Measurements from ENCODE around the gene SOX10. TPM values are rescaled to one million over a fixed set of nuclear protein-coding genes. Genes with fewer than 3 reads are reported as not detected.

SOX10 gene
- total RNA-seq, 1 donor from 2014 or later, result 5.9 TPM

- H3K27me3 Mint-ChIP-seq, result no peaks in the 10 kb centered on the region
- H3K27ac Mint-ChIP-seq, result no peak overlapping the region
- H3K4me1 Mint-ChIP-seq (ENCODE audit: unreplicated experiment), result peaks cover 12% of the 10 kb centered on the region
- TF ChIP-seq, protein P1, sequence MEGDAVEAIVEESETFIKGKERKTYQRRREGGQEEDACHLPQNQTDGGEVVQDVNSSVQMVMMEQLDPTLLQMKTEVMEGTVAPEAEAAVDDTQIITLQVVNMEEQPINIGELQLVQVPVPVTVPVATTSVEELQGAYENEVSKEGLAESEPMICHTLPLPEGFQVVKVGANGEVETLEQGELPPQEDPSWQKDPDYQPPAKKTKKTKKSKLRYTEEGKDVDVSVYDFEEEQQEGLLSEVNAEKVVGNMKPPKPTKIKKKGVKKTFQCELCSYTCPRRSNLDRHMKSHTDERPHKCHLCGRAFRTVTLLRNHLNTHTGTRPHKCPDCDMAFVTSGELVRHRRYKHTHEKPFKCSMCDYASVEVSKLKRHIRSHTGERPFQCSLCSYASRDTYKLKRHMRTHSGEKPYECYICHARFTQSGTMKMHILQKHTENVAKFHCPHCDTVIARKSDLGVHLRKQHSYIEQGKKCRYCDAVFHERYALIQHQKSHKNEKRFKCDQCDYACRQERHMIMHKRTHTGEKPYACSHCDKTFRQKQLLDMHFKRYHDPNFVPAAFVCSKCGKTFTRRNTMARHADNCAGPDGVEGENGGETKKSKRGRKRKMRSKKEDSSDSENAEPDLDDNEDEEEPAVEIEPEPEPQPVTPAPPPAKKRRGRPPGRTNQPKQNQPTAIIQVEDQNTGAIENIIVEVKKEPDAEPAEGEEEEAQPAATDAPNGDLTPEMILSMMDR (conservative IDR thresholded peaks at IDR 0.05), result no peak
- H3K9me3 Mint-ChIP-seq, result no peaks in the 10 kb centered on the region
- DNase-seq (ENCODE audit: extremely low spot score, unreplicated experiment), result no peak
- no peaks in the 10 kb centered on the region for H3K36me3 Mint-ChIP-seq
- no peak overlapping the region for H3K4me3 Mint-ChIP-seq
Measured at GRCh38 chr22:37999236-37999635, 14.9 kb upstream of the SOX10 start.

- Mint-ChIP-seq H3K4me1 (ENCODE audit: unreplicated experiment) (peaks cover 12% of the 10 kb centered on the region), H3K27ac (no peak overlapping the region)
Measured at GRCh38 chr22:37998543-37998942, 14.2 kb upstream of the SOX10 start.

GRCh38 chr22:37996515-37997246, 12.3 kb upstream of the SOX10 start:
- peaks cover 12% of the 10 kb centered on the region for H3K4me1 Mint-ChIP-seq (ENCODE audit: unreplicated experiment)
- no peaks in the 10 kb centered on the region for H3K36me3 Mint-ChIP-seq
- TF ChIP-seq, protein P1 (conservative IDR thresholded peaks at IDR 0.05), result no peak
- H3K9me3 Mint-ChIP-seq, result no peaks in the 10 kb centered on the region
- H3K27me3 Mint-ChIP-seq, result no peaks in the 10 kb centered on the region
- no peak overlapping the region for H3K27ac Mint-ChIP-seq
- H3K4me3 Mint-ChIP-seq, result no peak overlapping the region
- DNase-seq (ENCODE audit: extremely low spot score, unreplicated experiment), result no peak

More at GRCh38 chr22:37998543-37998942, 14.2 kb upstream of the SOX10 start:
- H3K9me3 Mint-ChIP-seq, result no peaks in the 10 kb centered on the region
- TF ChIP-seq, protein P1 (conservative IDR thresholded peaks at IDR 0.05), result no peak
- H3K36me3 Mint-ChIP-seq, result no peaks in the 10 kb centered on the region
- H3K4me3 Mint-ChIP-seq, result no peak overlapping the region
- no peaks in the 10 kb centered on the region for H3K27me3 Mint-ChIP-seq
- no peak for DNase-seq (ENCODE audit: extremely low spot score, unreplicated experiment)

DNA sequence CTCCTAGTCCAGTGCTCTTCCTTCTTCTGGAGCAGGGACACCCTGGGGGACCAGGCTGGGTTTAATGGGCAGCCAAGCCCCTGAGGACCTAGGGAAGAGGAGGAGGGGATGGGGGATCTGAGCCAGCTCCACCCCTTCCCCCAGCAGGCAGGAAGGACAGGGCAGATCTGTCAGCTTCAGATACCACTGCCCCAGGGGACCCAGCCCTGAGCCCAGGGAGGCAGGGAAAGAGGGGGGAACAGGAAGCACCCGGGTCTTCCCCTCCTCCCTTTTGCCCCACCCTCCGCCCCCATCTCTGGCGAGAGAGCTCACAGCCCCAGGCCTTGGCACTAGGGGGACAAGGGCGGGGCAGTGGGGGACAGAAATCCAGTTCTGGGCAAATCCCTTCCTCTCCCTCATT, 11.7 kb upstream of the SOX10 start:
- Mint-ChIP-seq H3K4me3 (no peak overlapping the region), H3K27me3 (no peaks in the 10 kb centered on the region)

DNA sequence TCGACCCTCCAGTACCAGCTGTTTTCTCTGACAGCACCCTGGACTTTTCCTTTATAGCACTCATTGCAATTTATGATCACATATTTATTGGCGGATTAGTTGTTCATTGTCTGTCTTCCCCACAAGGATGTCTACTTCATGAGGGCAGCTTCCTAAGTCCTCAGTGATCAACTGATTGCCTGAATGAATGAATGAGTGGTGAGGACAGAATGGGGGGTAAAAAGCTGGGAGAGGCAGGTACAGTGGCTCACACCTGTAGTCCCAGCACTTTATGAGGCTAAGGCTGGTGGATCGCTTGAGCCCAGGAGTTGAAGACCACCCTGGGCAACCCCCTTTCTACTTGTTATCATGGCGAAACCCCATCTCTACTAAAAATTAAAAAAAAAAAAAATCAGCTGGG, 11.1 kb upstream of the SOX10 start:
- Mint-ChIP-seq H3K27ac (no peak overlapping the region), H3K36me3 (no peaks in the 10 kb centered on the region), H3K4me3 (no peak overlapping the region), H3K27me3 (no peaks in the 10 kb centered on the region), H3K4me1 (ENCODE audit: unreplicated experiment) (peaks cover 12% of the 10 kb centered on the region), H3K9me3 (no peaks in the 10 kb centered on the region)
- DNase-seq (ENCODE audit: extremely low spot score, unreplicated experiment), result no peak
- TF ChIP-seq, protein P1 (conservative IDR thresholded peaks at IDR 0.05), result no peak

More for the DNA sequence above, 11.7 kb upstream of the SOX10 start:
- Mint-ChIP-seq H3K9me3 (no peaks in the 10 kb centered on the region), H3K27ac (no peak overlapping the region), H3K36me3 (no peaks in the 10 kb centered on the region), H3K4me1 (ENCODE audit: unreplicated experiment) (peaks cover 12% of the 10 kb centered on the region)
- TF ChIP-seq, protein P1 (conservative IDR thresholded peaks at IDR 0.05), result no peak
- no peak for DNase-seq (ENCODE audit: extremely low spot score, unreplicated experiment)
